ENCODE data around the gene NTS. TPM values are rescaled to one million over a fixed set of nuclear protein-coding genes. Genes with fewer than 3 reads are reported as not detected.

The NTS gene
- total and polyA plus RNA-seq, 2 of the 4 experiments (the other 2 are of a cell fraction) = not detected

DNA sequence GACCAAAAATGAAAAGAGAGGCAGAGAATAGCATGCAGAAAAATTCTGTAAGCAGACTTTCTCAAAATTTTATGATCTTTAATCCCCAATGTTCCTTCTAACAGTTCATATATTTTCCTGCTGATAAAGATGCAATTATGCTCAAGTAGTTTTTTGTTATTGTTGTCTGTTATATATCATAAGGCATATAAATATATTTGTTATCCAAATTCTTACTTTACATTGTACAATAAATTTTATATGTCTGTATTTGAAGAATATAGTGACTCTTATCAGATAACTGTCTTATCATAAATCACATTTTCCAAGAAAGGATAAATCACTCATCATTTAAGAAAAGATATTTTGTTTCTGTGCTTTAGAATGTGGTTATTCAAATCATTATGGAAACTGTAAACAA lies 40.5 kb upstream of the NTS start:
- Histone ChIP-seq H3K18ac (ENCODE audit: low read depth, low read length) (no peak overlapping the region), H2BK15ac (ENCODE audit: low read depth, low read length) (no peak overlapping the region), H3K9ac (ENCODE audit: low read depth, low read length) (no peak overlapping the region), H4K8ac (ENCODE audit: low read depth in 2 of 2, low read length in 2 of 2) (no peak overlapping the region), H4K5ac (ENCODE audit: low read depth, low read length) (no peak overlapping the region), H3K9me1 (ENCODE audit: insufficient read depth, low read length) (no peaks in the 10 kb centered on the region), H3K79me1 (ENCODE audit: low read depth in 1 of 2, low read length in 2 of 2) (no peaks in the 10 kb centered on the region), H2BK20ac (ENCODE audit: low read depth, low read length) (no peak overlapping the region), H3K56ac (ENCODE audit: extremely low read depth, insufficient read depth, low read length) (no peak overlapping the region), H3K36me3 (ENCODE audit: control insufficient read depth, insufficient read depth, low read length) (no peaks in the 10 kb centered on the region), H3K27me3 (ENCODE audit: control insufficient read depth, insufficient read depth, low read length) (no peaks in the 10 kb centered on the region), H3K4me2 (ENCODE audit: low read depth, low read length) (no peak overlapping the region), H2AFZ (replicated peaks; ENCODE audit: low read length, poor library complexity) (no peak overlapping the region), H2AK5ac (ENCODE audit: low read depth, low read length) (no peak overlapping the region), H3K4ac (ENCODE audit: low read depth, low read length) (no peak overlapping the region), H3K14ac (replicated peaks; ENCODE audit: low read depth, low read length) (no peak overlapping the region), H3K4me1 (ENCODE audit: control insufficient read depth, insufficient read depth, low read length) (no peaks in the 10 kb centered on the region), H2BK120ac (ENCODE audit: low read depth, low read length) (no peak overlapping the region), H3K4me3 (ENCODE audit: insufficient read depth, low read depth, low read length) (no peak overlapping the region), H2BK5ac (ENCODE audit: low read depth, low read length, poor library complexity, severe bottlenecking) (no peak overlapping the region), H3K9me3 (ENCODE audit: control insufficient read depth, insufficient read depth, low read length) (no peaks in the 10 kb centered on the region), H2AK9ac (replicated peaks; ENCODE audit: low read depth, low read length, poor library complexity) (no peak overlapping the region), H3K27ac (ENCODE audit: insufficient read depth, low read length) (no peak overlapping the region), H4K20me1 (ENCODE audit: insufficient read depth, low read length) (no peaks in the 10 kb centered on the region), H4K91ac (ENCODE audit: insufficient read depth, low read depth, low read length) (no peak overlapping the region), H3K23ac (ENCODE audit: low read depth, low read length) (no peak overlapping the region)
- TF ChIP-seq, protein P1, sequence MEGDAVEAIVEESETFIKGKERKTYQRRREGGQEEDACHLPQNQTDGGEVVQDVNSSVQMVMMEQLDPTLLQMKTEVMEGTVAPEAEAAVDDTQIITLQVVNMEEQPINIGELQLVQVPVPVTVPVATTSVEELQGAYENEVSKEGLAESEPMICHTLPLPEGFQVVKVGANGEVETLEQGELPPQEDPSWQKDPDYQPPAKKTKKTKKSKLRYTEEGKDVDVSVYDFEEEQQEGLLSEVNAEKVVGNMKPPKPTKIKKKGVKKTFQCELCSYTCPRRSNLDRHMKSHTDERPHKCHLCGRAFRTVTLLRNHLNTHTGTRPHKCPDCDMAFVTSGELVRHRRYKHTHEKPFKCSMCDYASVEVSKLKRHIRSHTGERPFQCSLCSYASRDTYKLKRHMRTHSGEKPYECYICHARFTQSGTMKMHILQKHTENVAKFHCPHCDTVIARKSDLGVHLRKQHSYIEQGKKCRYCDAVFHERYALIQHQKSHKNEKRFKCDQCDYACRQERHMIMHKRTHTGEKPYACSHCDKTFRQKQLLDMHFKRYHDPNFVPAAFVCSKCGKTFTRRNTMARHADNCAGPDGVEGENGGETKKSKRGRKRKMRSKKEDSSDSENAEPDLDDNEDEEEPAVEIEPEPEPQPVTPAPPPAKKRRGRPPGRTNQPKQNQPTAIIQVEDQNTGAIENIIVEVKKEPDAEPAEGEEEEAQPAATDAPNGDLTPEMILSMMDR (conservative IDR thresholded peaks at IDR 0.05; ENCODE audit: low read depth, low read length) = no peak
- TF ChIP-seq MAFK (IDR thresholded peaks at IDR 0.05; ENCODE audit: low read depth, low read length) = no peak
- no peak for TF ChIP-seq NFE2L2 (IDR thresholded peaks at IDR 0.05; ENCODE audit: low read depth, low read length)
- no peak for TF ChIP-seq FOS (IDR thresholded peaks at IDR 0.05; ENCODE audit: low read depth, low read length)
- no peak for TF ChIP-seq BHLHE40 (IDR thresholded peaks at IDR 0.05; ENCODE audit: low read depth, low read length)
- no peak for TF ChIP-seq RFX5 (IDR thresholded peaks at IDR 0.05; ENCODE audit: low read depth, low read length)
- ATAC-seq (ENCODE audit: low read depth) (no peak), DNase-seq (no peak)
- no TSS peak for BruUV-seq (replicated peaks)
- dilution Hi-C loops (cut with HindIII; ENCODE audit: low sequenced_read_pairs, unreplicated experiment) = no loop called here
- POLR2A ChIA-PET (ENCODE audit: unreplicated experiment) = no interaction called here
- intact Hi-C loops (cut with micrococcal nuclease) = no loop called here
- in situ Hi-C loops (cut with MboI; ENCODE audit: low sequenced_read_pairs) = no loop called here
- CTCF ChIA-PET = no interaction called here

Measured in IMR-90 (cell line).